OCI-LY3 (cell line): ENCODE measurements around the gene FALEC.

Source experiments
- H2AFZ ChIP-seq: fragments of 200-600, 300-600 bp; shearing (Covaris generic); 2 replicates; pipeline ENCODE4 v1.6.0; 2014; ENCODE audit warnings: antibody characterized with exemption, low read depth, low read length
- H3K27ac ChIP-seq: fragments of 200-600, 300-600 bp; sonication (generic); 2 replicates; pipeline ENCODE4 v1.5.1; 2014; ENCODE audit warnings: mild to moderate bottlenecking, low read length, moderate library complexity, mixed read lengths
- H3K27me3 ChIP-seq: fragments of 200-600, 300-600 bp; sonication (generic); 2 replicates; pipeline ENCODE4 v1.6.1; 2014; ENCODE audit warnings: low read depth, low read length, mixed read lengths
- H3K36me3 ChIP-seq: fragments of 200-600, 300-600 bp; sonication (generic); replicated peaks from 2 replicates; pipeline ENCODE3; 2014; ENCODE audit warnings: low read depth, low read length, mixed read lengths
- H3K4me1 ChIP-seq: fragments of 300-600, 200-600 bp; sonication (generic); 2 replicates; pipeline ENCODE4 v1.6.1; 2014; ENCODE audit warnings: low read length, mixed read lengths
- H3K4me2 ChIP-seq: fragments of 200-600, 300-600 bp; sonication (generic); 2 replicates; pipeline ENCODE4 v1.6.1; 2014; ENCODE audit warnings: low read length, mixed read lengths
- H3K4me3 ChIP-seq: fragments of 300-600, 200-600 bp; sonication (generic); 2 replicates; pipeline ENCODE4 v1.5.1; 2014; ENCODE audit warnings: antibody characterized with exemption, mild to moderate bottlenecking, low read length, moderate library complexity
- H3K79me2 ChIP-seq: fragments of 300-600, 200-600 bp; shearing (Covaris generic); 2 replicates; pipeline ENCODE4 v1.6.1; 2014; ENCODE audit warnings: mild to moderate bottlenecking, low read length, mixed read lengths
- H3K9ac ChIP-seq: fragments of 300-600, 200-600 bp; shearing (Covaris generic); 2 replicates; pipeline ENCODE4 v1.6.0; 2014; ENCODE audit warnings: mild to moderate bottlenecking, low read length, moderate library complexity
- H3K9me3 ChIP-seq: fragments of 200-600, 300-600 bp; shearing (Covaris generic); 2 replicates; pipeline ENCODE4 v1.6.1; 2014; ENCODE audit warnings: low read length, mixed read lengths; ENCODE audit not compliant: insufficient read depth
- H4K20me1 ChIP-seq: fragments of 200-600, 300-600 bp; sonication (generic); 2 replicates; pipeline ENCODE4 v1.6.1; 2016; ENCODE audit warnings: low read length, mixed read lengths; ENCODE audit not compliant: insufficient read depth
- EZH2phosphoT487 ChIP-seq: fragments of 200-600 bp; shearing (Covaris generic); IDR thresholded peaks from 2 replicates; pipeline ENCODE4 v1.6.1; 2018; ENCODE audit warnings: antibody characterized with exemption, mixed run types, low read depth
- TF ChIP-seq, protein P1 (sequence below): fragments of 200-600, 300-600 bp; sonication (generic); IDR thresholded peaks from 2 replicates; pipeline ENCODE4 v1.5.1; 2014; ENCODE audit warnings: antibody characterized with exemption, low read length, low read depth

The FALEC gene

DNA sequence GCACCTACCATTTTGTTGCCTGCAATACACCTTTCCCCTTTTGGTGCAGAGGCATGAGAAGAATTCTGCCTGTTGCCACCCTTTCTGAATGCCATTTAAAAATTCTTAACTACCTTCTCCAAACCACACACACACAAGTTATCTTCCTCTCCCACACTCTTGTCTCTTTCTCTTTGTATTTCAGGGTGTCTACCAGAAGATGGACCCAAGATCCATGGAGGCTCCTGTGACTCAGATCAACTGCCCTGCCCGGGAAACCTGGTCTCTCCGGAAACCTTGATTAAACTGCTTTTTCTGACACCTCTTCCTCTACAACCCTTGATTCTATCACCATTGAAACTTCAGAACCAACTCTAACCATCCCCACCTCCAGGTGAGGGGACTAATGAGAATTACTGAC is 30.7 kb upstream of the FALEC start:
- no peak overlapping the region for H3K9ac ChIP-seq
- H3K27ac ChIP-seq = no peak overlapping the region
- no peaks in the 10 kb centered on the region for H4K20me1 ChIP-seq
- H3K4me3 ChIP-seq = no peak overlapping the region
- H3K27me3 ChIP-seq = no peaks in the 10 kb centered on the region
- peaks cover 7% of the 10 kb centered on the region for H3K36me3 ChIP-seq
- no peak overlapping the region for H3K4me2 ChIP-seq
- no peaks in the 10 kb centered on the region for H3K9me3 ChIP-seq
- H3K4me1 ChIP-seq = peaks cover 7% of the 10 kb centered on the region
- TF ChIP-seq, protein P1, sequence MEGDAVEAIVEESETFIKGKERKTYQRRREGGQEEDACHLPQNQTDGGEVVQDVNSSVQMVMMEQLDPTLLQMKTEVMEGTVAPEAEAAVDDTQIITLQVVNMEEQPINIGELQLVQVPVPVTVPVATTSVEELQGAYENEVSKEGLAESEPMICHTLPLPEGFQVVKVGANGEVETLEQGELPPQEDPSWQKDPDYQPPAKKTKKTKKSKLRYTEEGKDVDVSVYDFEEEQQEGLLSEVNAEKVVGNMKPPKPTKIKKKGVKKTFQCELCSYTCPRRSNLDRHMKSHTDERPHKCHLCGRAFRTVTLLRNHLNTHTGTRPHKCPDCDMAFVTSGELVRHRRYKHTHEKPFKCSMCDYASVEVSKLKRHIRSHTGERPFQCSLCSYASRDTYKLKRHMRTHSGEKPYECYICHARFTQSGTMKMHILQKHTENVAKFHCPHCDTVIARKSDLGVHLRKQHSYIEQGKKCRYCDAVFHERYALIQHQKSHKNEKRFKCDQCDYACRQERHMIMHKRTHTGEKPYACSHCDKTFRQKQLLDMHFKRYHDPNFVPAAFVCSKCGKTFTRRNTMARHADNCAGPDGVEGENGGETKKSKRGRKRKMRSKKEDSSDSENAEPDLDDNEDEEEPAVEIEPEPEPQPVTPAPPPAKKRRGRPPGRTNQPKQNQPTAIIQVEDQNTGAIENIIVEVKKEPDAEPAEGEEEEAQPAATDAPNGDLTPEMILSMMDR = peak; percentile 19
- no peak for TF ChIP-seq EZH2phosphoT487
- H3K79me2 ChIP-seq = peaks cover 14% of the 10 kb centered on the region
- peak overlapping the region; percentile 37 for H2AFZ ChIP-seq

DNA sequence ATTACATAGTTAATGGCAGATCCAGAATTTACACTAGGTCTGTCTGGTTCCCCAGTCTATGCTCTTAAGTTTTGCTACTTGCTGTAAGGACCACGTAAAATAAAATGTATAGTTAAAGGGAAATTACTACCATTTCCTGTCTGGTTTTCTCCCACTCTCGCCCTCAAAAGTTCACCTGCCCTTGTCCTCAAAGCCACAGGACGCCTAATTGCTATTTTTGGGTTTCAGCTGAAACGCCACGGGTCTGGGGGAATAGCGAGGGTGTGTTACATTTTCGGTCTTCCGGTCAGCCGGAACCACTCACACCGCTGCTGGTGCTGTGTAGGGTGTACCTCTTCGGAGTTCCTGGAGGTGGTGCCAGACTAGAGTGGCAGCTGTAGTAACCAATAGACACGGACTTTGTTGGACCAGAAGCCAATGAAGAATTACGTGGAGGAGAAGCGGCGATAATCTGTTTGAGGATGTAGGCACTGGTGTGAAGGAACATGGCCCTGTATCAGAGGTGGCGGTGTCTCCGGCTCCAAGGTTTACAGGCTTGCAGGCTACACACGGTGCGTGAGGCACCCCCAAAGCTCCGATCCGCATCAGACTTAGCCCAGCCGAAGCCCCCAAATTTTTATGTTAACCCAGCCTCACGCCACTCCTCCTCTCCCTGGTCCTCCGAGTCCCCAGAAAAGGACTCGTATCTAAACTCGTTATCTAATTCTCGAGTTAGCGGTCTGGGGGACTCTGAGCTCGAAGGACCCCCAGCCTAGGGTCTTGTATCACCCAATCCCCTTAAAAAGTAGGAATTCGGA is 28.4 kb upstream of the FALEC start, which contains the start of gene TARS2:
TARS2 (plus strand) TSS at position 454 of the 797 bp plus-strand sequence; CDS start at position 486, 32 bp downstream.
- Histone ChIP-seq H2AFZ (peak within 1 kb of the TSS; percentile 96), H3K27me3 (no peaks in the 10 kb centered on the region), H3K4me3 (peak within 1 kb of the TSS; percentile 87), H4K20me1 (no peaks in the 10 kb centered on the region), H3K9me3 (no peaks in the 10 kb centered on the region), H3K79me2 (peaks cover 14% of the 10 kb centered on the region), H3K27ac (peak within 1 kb of the TSS; percentile 54), H3K9ac (peak within 1 kb of the TSS; percentile 86), H3K36me3 (peaks cover 16% of the 10 kb centered on the region), H3K4me1 (peaks cover 7% of the 10 kb centered on the region), H3K4me2 (peak within 1 kb of the TSS; percentile 96)
- no peak for TF ChIP-seq EZH2phosphoT487

DNA sequence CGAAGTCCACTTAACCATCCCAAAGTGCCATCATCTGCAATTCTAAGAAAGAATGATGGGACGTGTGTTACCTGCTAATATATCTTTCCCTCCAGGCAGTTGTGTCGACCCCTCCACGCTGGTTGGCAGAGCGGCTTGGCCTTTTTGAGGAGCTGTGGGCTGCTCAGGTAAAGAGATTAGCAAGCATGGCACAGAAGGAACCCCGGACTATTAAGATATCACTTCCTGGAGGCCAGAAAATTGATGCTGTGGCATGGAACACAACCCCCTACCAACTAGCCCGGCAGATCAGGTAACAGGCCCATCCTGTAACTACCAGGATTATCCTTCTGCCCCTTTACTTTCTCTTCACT is 27.8 kb upstream of the FALEC start:
- H3K27me3 ChIP-seq = no peaks in the 10 kb centered on the region
- H3K4me2 ChIP-seq = peak overlapping the region; percentile 96
- peak overlapping the region; percentile 86 for H3K9ac ChIP-seq
- peak overlapping the region; percentile 87 for H3K4me3 ChIP-seq
- peak overlapping the region; percentile 22 for H3K27ac ChIP-seq
- H3K36me3 ChIP-seq = peaks cover 18% of the 10 kb centered on the region
- H3K9me3 ChIP-seq = no peaks in the 10 kb centered on the region
- TF ChIP-seq EZH2phosphoT487 = no peak
- TF ChIP-seq, protein P1 = no peak
- H3K4me1 ChIP-seq = peaks cover 7% of the 10 kb centered on the region
- H2AFZ ChIP-seq = peak overlapping the region; percentile 65; the same call in 1 of the 2 replicates
- H3K79me2 ChIP-seq = peaks cover 14% of the 10 kb centered on the region
- H4K20me1 ChIP-seq = no peaks in the 10 kb centered on the region

DNA sequence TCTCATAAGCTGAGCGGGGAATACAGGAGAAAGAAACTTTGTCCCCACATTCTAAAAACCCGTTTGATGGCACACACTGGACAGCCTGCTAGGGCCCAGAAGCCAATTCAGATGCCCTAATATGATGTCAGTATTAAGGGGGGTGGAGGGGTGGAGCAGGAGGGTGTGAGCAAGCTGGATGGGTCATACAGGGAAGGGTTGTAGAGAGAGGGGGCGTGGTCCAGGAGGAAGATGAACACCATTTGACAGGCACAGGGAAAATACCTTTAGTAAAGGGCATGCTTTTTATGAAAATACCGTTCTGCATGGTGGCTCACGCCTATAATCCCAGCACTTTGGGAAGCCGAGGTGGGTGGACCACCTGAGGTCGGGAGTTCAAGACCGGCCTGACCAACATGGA is 22.4 kb upstream of the FALEC start:
- no peak overlapping the region for H3K9ac ChIP-seq
- no peak overlapping the region for H3K4me3 ChIP-seq
- H3K79me2 ChIP-seq = peaks cover 4% of the 10 kb centered on the region
- H3K9me3 ChIP-seq = no peaks in the 10 kb centered on the region
- H3K4me1 ChIP-seq = peaks cover 2% of the 10 kb centered on the region
- peaks cover 43% of the 10 kb centered on the region for H3K36me3 ChIP-seq
- no peak for TF ChIP-seq EZH2phosphoT487
- TF ChIP-seq, protein P1 = no peak
- H4K20me1 ChIP-seq = no peaks in the 10 kb centered on the region
- no peak overlapping the region for H2AFZ ChIP-seq
- H3K4me2 ChIP-seq = no peak overlapping the region
- H3K27ac ChIP-seq = no peak overlapping the region
- no peaks in the 10 kb centered on the region for H3K27me3 ChIP-seq
